ENCODE measurements around the gene HIP1R.

Gene HIP1R

GRCh38 chr12:122827258-122827657 is 8.0 kb upstream of the HIP1R start:
- DNase-seq (ENCODE audit: low read depth): no peak
- TF ChIP-seq CTCF (IDR thresholded peaks at IDR 0.05; ENCODE audit: control insufficient read depth, insufficient read depth, low read depth, low read length, missing control alignments): no peak
- no peak overlapping the region for H3K4me3 ChIP-seq (ENCODE audit: control insufficient read depth, low read depth, low read length)

GRCh38 chr12:122830517-122831214 is 4.6 kb upstream of the HIP1R start:
- TF ChIP-seq CTCF (IDR thresholded peaks at IDR 0.05; ENCODE audit: control insufficient read depth, insufficient read depth, low read depth, low read length, missing control alignments): no peak
- peak; percentile 46 for DNase-seq (ENCODE audit: low read depth)
- H3K4me3 ChIP-seq (ENCODE audit: control insufficient read depth, low read depth, low read length): no peak overlapping the region

- DNase-seq (ENCODE audit: low read depth): no peak
- H3K4me3 ChIP-seq (ENCODE audit: control insufficient read depth, low read depth, low read length): peak overlapping the region; percentile 49
- no peak for TF ChIP-seq CTCF (IDR thresholded peaks at IDR 0.05; ENCODE audit: control insufficient read depth, insufficient read depth, low read depth, low read length, missing control alignments)
Observed at GRCh38 chr12:122834104-122834920, 945 bp upstream of the HIP1R start.

- TF ChIP-seq CTCF (IDR thresholded peaks at IDR 0.05; ENCODE audit: control insufficient read depth, insufficient read depth, low read depth, low read length, missing control alignments): no peak
- H3K4me3 ChIP-seq (ENCODE audit: control insufficient read depth, low read depth, low read length): peak overlapping the region; percentile 58
- no peak for DNase-seq (ENCODE audit: low read depth)
Observed at GRCh38 chr12:122835750-122836026, 431 bp downstream of the HIP1R start.

GRCh38 chr12:122836027-122836921 is 1.0 kb downstream of the HIP1R start:
- H3K4me3 ChIP-seq (ENCODE audit: control insufficient read depth, low read depth, low read length): peak overlapping the region; percentile 58
- TF ChIP-seq CTCF (IDR thresholded peaks at IDR 0.05; ENCODE audit: control insufficient read depth, insufficient read depth, low read depth, low read length, missing control alignments): no peak
- DNase-seq (ENCODE audit: low read depth): no peak

All from AG09309 (cell line).